LNCaP clone FGC (cell line): ENCODE results near the gene ETV6.

ENCODE experiments used
- DNase-seq: peaks from one replicate; pipeline ENCODE4 v3.0.0-alpha.2; 2011; ENCODE audit warnings: low read depth
- H3K4me3 ChIP-seq: 2 replicates; pipeline ENCODE4 v1.5.1; 2011; ENCODE audit warnings: mild to moderate bottlenecking, low read depth, low read length, control low read depth
- CTCF ChIP-seq: IDR thresholded peaks from 2 replicates; pipeline ENCODE4 v1.5.1; 2012; ENCODE audit warnings: mild to moderate bottlenecking; ENCODE audit not compliant: control insufficient read depth, insufficient read depth; ENCODE audit errors: extremely low read depth

ETV6 gene

GRCh38 chr12:11666131-11667050 is 16.9 kb downstream of the ETV6 start:
- no peak for TF ChIP-seq CTCF
- no peak for DNase-seq
- H3K4me3 ChIP-seq: no peak overlapping the region

GRCh38 chr12:11667171-11667570 is 17.7 kb downstream of the ETV6 start:
- no peak overlapping the region for H3K4me3 ChIP-seq
- no peak for TF ChIP-seq CTCF
- DNase-seq: no peak

- no peak for DNase-seq
- no peak overlapping the region for H3K4me3 ChIP-seq
- TF ChIP-seq CTCF: no peak
These were observed 19.1 kb downstream of the ETV6 start for GRCh38 chr12:11668611-11669010.

GRCh38 chr12:11669348-11669747 is 19.9 kb downstream of the ETV6 start:
- no peak for DNase-seq
- H3K4me3 ChIP-seq: no peak overlapping the region
- no peak for TF ChIP-seq CTCF

- TF ChIP-seq CTCF: no peak
- no peak for DNase-seq
- H3K4me3 ChIP-seq: no peak overlapping the region
These were observed 23.1 kb downstream of the ETV6 start for GRCh38 chr12:11672256-11673191.

- no peak for TF ChIP-seq CTCF
- H3K4me3 ChIP-seq: no peak overlapping the region
- no peak for DNase-seq
These were observed 24.4 kb downstream of the ETV6 start for GRCh38 chr12:11673666-11674461.
